ENCODE measurements around the gene NT5C2.
"Not testable (repeated sequence)": the region's sequence is repeated elsewhere in the genome, so short reads cannot be mapped to it uniquely, and the experiment has no call there.

The NT5C2 gene

GRCh38 chr10:103083977-103084320, 109.1 kb downstream of the NT5C2 start:
- DNase-seq (ENCODE audit: low read depth) = no peak

DNA sequence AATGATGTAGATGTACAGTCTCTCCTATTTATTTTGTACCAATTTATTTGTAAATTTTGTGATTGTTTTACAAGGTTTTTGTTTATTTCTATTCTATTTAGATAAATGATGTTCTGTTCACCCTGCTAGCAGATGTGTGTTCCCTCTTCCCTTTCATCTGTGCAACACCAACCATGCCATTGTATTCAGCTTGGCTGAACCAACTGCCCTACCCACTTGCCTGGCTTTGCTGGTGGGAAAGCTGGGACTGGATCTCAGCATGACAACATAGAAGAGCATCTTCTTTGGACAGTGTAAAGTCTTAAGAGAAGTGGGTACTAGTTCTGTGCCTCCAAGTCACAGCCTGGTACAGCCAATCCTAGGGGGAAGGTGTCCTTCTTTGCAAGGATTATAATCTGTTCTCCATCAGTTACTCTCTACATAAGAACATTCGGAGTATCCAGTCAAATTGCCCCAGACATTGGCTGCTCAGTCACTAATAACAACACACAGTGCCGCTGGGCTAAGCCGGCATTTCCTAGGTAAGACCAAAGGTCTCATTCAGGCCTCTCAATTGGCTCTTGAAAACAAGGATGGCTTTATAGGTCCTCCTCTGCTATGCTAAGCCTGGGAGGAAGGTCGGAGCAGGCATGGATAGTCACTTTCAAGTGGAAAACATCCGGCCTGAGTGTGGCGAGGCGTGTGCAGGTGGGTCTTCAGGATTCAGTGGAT, 109.7 kb downstream of the NT5C2 start:
- no peak for DNase-seq (ENCODE audit: low read depth)

DNA sequence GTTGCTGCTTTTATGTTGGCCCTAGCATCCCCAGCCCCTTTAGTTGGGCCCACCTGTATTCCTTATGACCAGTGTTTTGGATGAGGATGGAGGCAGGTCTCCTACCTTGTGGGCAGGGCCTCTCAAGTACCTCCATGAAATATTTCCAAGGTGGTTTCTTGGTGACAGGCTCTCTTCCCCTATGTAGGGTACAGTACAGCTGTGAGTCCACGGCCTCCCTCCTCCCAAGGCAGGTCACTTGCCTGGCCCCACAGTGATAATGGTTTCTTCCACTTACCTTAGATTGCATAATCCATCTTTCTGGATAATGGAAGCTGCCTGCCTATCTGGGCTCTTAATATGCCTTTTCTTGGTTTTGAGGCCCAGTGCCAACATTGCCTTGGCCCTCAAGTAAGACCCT, 110.4 kb downstream of the NT5C2 start:
- DNase-seq (ENCODE audit: low read depth) = no peak

- no peak for DNase-seq (ENCODE audit: low read depth)
Measured at GRCh38 chr10:103080891-103081581, 112.0 kb downstream of the NT5C2 start.

- DNase-seq (ENCODE audit: low read depth) = no peak
Measured at GRCh38 chr10:103079946-103080345, 113.1 kb downstream of the NT5C2 start.

- DNase-seq (ENCODE audit: low read depth) = no peak
Measured at GRCh38 chr10:103079100-103079499, 114.0 kb downstream of the NT5C2 start.

- no peak for DNase-seq (ENCODE audit: low read depth)
Measured at GRCh38 chr10:103078676-103079075, 114.4 kb downstream of the NT5C2 start.

DNA sequence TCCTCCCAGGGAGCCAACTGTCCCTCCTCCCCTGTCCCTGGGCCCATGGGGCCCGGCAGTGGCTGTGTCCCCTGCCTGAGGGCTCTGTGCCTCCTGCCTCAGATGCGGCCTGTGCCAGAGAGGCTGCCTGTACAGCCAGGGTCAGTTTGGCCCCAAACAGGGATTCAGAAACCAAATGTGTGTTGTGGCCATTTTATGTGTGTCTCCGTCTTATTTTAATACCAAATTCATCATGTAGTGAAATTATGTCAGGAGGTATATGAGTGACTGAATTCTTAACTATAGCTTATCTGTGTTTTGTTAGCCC, 114.8 kb downstream of the NT5C2 start:
- no peak for DNase-seq (ENCODE audit: low read depth)

- DNase-seq (ENCODE audit: low read depth) = no peak
Measured at GRCh38 chr10:103077491-103078308, 115.4 kb downstream of the NT5C2 start.

DNA sequence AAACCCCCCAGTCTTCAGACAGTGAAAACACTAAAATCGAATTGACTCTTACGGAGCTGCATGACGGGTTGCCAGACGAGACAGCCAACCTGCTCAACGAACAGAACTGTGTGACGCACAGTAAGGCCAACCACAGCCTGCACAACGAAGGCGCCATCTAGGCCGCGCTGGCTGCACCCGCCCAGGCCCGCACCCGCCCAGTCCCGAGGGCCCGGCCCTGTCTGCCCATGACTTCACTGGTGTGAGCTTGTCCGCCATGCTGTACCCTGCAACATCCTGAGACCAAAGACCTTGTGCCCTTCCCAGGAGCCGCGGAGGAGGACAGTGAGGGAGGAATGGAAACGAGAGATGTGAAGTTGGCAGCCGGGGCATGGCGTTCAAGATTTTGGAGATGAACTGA, 116.1 kb downstream of the NT5C2 start:
- DNase-seq (ENCODE audit: low read depth) = no peak

DNA sequence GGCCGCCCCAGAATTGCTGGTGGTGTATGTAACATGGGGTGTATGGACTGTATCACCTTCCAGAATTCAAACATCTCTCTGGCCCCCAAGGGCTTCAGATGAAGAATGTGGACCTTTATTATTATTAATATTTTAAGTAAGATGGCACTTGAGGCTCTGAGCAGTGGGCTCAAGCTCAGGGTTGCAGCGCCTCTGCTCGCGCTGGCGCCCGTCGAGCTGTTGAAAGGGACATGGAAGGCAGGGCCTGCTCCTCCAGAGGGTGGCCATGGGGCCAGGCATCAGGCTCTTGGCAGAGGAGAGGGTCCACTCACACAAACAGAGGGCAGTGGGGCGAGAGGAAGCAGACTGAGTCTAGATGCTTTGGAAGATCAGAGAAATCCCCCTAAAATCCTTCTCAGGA, 120.2 kb downstream of the NT5C2 start:
- DNase-seq (ENCODE audit: low read depth) = no peak

- DNase-seq (ENCODE audit: low read depth) = no peak
Measured at GRCh38 chr10:103072276-103072675, 120.8 kb downstream of the NT5C2 start.

DNA sequence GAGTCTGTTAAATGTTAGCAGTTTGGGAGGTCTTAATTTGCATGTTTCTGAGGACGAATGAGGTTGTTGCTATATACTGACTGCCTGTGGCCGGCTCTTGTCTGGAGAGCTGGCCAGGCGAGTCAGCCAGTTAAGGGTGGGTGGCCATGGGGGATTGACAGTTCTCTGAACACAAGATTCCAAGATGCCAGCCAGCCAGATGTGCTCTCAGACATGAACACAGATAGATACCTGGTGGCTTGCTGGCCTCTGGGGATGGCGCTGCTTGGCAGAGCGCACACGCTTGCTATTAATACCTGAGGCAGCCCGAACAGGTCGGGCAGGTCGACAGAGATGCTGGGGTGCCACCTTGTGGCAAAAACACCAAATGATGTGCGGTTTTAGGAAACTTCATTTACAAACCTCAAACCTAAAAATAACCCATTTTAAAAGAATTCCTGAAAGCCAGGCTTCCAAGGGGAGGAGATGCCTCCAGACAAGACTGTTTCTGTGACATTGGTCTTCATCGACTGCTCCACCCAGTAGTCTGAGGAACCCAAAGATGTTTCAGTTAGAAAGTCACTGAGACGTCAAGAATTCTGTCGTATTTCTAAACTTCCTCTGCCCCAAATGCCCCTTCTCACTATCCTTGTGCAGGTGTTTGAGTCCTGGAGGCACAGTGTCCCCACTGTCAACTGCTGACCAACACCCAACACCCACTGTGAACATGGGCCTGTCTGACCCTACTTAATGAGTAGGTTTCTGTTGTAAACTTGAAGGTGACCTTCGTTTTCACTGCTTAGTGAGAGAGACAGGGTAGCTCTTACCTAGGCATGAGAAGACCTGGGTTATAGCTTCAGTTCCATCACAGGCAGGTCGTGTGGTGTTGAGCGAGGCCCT, 123.4 kb downstream of the NT5C2 start:
- no peak for DNase-seq (ENCODE audit: low read depth)

GRCh38 chr10:103067956-103068355, 125.1 kb downstream of the NT5C2 start:
- DNase-seq (ENCODE audit: low read depth) = no peak

GRCh38 chr10:103067484-103067883, 125.6 kb downstream of the NT5C2 start:
- DNase-seq (ENCODE audit: low read depth) = no peak

GRCh38 chr10:103067099-103067477, 126.0 kb downstream of the NT5C2 start:
- not testable (repeated sequence) for DNase-seq (ENCODE audit: low read depth)

GRCh38 chr10:103066141-103067098, 126.7 kb downstream of the NT5C2 start:
- DNase-seq (ENCODE audit: low read depth) = no peak

DNA sequence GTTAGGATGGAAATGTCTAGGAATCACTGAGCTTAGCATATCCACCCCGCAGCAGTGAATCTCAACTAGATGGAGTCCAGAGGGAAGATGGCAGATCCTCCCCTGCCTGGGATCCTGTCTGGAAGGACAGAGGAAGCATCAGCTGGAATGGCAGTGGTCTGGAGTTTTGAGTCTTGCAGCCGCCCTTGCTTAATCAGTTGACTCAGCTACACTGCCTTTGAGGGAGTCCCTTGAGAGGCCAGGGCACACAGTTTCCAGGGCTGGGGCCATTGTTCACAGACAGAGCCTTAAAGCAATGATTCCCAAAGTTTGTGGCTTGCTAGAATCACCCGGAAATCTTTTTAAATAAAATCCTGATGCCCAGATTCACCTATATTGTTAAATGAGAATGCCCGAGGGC, 128.1 kb downstream of the NT5C2 start:
- no peak for DNase-seq (ENCODE audit: low read depth)

DNA sequence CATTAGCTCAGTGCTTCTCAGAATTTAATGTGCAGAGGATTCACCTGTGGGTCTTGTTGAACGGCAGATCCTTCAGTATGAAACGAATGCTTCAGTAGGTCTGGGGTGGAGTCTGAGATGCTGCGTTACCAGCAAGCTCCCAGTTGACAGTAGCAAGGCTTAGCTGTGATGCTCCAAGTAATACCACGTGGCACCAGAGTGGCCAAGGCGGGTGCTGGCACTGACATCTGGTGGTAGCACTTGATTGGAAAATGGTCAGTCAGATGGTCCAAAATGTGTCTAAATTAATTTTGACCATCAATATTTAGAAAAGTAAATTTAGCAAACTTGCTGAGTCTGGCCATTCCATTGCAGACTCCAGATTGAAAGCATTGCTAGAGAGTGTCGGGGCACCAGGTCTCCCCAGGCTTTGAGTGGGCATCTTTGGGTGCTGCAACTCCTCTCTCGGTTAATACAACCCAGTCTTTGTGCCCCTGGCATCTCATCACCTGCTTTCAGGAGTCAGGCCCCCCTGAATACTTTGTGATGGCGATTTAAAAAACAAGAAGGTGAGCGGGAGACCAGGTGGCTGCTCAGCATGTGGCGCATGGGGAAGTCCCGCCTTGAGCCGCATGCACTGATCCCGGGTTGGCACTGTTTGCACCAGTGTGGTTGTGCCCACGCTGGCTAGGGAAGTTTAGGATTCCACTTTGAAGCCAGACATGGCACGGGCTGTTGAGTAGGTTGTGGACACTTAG, 130.1 kb downstream of the NT5C2 start:
- no peak for DNase-seq (ENCODE audit: low read depth)

- no peak for DNase-seq (ENCODE audit: low read depth)
Measured at GRCh38 chr10:103060575-103060974, 132.5 kb downstream of the NT5C2 start.
